Endothelial cell of umbilical vein (primary cell): ENCODE results near the gene DYNC2H1.

Source experiments
- CTCF ChIP-seq, 2 donors: IDR thresholded peaks; 1 replicate in 1 of 2; 2 replicates in 1 of 2; pipeline ENCODE4 v1.5.1; 2011; ENCODE audit warnings: low read length in 2 of 2, mild to moderate bottlenecking in 2 of 2, moderate library complexity in 2 of 2, control low read depth in 1 of 2, inconsistent platforms in 1 of 2, low read depth in 1 of 2; ENCODE audit not compliant: insufficient read depth in 1 of 2; ENCODE audit errors: extremely low read depth in 1 of 2
- EZH2 ChIP-seq: IDR thresholded peaks from 2 replicates; pipeline ENCODE4 v1.6.1; 2012; ENCODE audit warnings: borderline replicate concordance, low read depth, mild to moderate bottlenecking, moderate library complexity, low read length, inconsistent platforms; ENCODE audit not compliant: severe bottlenecking
- FOS ChIP-seq: IDR thresholded peaks from 2 replicates; pipeline ENCODE4 v1.6.1; 2011; ENCODE audit warnings: mild to moderate bottlenecking, low read length, moderate library complexity, borderline replicate concordance; ENCODE audit not compliant: insufficient read depth
- GATA2 ChIP-seq: IDR thresholded peaks from 2 replicates; pipeline ENCODE4 v1.7.0; 2011; ENCODE audit warnings: low read depth, mild to moderate bottlenecking, moderate library complexity, mixed read lengths, low read length; ENCODE audit not compliant: insufficient read length, insufficient read depth
- JUN ChIP-seq: IDR thresholded peaks from 2 replicates; pipeline ENCODE4 v1.6.1; 2011; ENCODE audit warnings: borderline replicate concordance, low read depth; ENCODE audit not compliant: insufficient read length, insufficient read depth
- MAX ChIP-seq: IDR thresholded peaks from 2 replicates; pipeline ENCODE4 v1.6.1; 2011; ENCODE audit not compliant: insufficient read depth, insufficient read length
- MYC ChIP-seq: IDR thresholded peaks from one replicate; pipeline ENCODE4 v1.6.1; 2011; ENCODE audit warnings: mild to moderate bottlenecking, low read depth, low read length
- POLR2A ChIP-seq: IDR thresholded peaks from 2 replicates; pipeline ENCODE4 v1.6.1; 2012; ENCODE audit warnings: low read depth, mild to moderate bottlenecking, control low read depth, low read length
- POLR2AphosphoS5 ChIP-seq: IDR thresholded peaks from 2 replicates; pipeline ENCODE4 v1.6.1; 2012; ENCODE audit warnings: low read depth, mild to moderate bottlenecking, control low read depth, low read length, moderate library complexity; ENCODE audit not compliant: insufficient read depth

- TF ChIP-seq POLR2A (no peak), CTCF (IDR thresholded peaks at IDR 0.05; ENCODE audit: extremely low read depth in 1 of 2, insufficient read depth in 1 of 2, low read depth in 1 of 2, low read length in 2 of 2) (no peak), EZH2 (no peak), MYC (no peak), POLR2AphosphoS5 (no peak), MAX (no peak), FOS (no peak), GATA2 (no peak), JUN (no peak)
These were observed 185.3 kb downstream of the DYNC2H1 start for GRCh38 chr11:103294516-103294915.
